HK-2 (cell line): ENCODE results near the gene FLACC1.
"Not testable (repeated sequence)": the region's sequence is repeated elsewhere in the genome, so short reads cannot be mapped to it uniquely, and the experiment has no call there.

ENCODE experiments used
- DNase-seq: peaks from one replicate; pipeline ENCODE4 v3.0.0-alpha.2; 2018; ENCODE audit not compliant: unreplicated experiment

Gene FLACC1

DNA sequence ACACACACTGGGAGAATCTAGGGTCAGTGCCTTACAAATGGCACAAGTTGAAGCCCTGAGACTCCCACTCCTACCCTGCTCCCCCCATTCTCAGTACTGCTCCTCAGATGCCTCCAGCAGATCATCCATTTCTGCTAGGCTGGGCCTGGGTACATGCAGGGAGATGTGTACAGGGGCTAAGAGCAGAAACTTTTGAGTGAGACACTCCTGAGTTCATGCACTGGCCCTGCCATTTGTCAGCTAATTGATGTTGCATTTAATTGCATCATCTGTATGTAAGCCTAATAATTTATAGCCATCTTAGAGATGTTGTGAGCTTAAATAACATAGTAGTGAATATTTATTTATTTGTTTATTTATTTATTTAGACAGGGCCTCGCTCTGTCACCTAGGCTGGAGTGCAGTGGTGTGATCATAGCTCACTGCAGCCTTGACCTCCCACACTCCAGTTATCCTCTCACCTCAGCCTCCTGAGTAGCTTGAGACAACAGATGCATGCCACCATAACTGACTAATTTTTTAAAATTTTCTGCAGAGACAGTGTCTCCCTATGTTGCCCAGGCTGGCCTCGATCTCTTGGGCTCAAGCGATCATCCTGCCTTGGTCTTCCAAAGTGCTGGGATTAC is 101.6 kb downstream of the FLACC1 start:
- no peak for DNase-seq

DNA sequence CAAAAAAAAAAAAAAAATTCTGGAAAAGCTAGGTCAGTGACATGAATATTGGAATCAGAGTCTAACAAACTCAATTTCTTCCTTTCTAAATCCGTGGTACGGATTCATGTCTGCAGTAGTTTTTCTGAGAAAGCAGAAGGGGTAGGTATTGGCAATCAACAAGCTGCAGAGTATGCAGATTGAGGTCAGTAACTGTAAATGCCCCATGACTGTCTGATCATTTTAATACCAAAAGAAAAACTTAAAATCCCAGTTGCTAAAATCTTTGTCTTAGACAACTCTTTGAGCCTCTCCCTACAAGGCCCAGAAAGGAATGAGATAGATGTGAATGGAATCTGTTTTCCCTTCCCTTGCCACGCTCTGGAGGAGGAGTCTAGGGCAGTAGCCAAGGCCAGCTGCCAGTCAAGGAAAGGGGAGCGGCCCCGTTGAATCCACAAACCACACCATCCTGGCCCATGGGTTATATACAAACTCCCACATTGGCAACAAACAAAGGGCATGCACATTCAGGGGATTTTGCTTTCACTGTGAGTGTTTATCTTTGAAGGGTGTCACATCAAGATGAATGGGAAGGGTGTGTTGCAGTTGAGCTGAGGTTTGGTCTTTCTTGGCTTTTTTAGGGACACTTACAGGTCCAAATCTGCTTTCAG is 102.9 kb downstream of the FLACC1 start:
- no peak for DNase-seq

- no peak for DNase-seq
These were observed 106.4 kb downstream of the FLACC1 start for GRCh38 chr2:201250741-201251140.

DNA sequence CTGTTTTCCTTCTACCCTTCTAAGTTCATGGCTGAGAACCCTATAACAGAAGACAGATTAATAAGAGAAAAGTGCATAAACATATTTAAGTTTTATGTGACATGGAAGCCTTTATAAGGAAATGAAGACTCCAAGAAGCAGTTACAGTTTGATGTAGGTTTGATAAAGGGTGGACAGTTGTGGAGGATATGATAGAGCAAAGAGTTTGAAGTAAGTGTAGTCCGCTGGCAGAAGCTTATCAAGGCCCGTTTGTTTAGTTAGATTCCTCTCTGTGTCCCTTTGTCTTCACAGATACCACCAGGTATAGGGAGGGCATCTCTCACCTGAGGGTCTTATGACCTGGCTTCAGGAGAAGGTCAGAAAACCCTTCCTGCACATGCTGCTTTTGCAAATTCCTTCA is 107.3 kb downstream of the FLACC1 start:
- no peak for DNase-seq

- no peak for DNase-seq
These were observed 108.8 kb downstream of the FLACC1 start for GRCh38 chr2:201248288-201248844.

DNA sequence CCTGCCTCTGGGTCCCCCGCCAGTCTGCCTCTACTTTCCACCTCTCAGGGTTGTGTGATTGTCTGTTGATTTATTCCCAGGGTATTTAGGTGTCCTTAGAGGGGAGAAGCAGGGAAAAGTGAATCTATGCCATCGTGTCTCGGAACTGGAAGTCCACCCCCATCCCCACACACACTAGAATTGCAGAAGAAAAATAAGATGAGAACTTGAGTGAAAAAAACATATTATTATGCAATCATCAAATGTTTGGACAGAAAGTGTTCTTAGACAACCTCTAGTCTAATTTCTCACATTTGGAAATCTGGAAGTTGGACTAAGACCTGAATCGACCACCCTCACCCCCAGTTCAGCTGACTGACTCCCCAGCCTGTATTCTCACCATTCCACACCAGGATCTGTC is 110.9 kb downstream of the FLACC1 start:
- no peak for DNase-seq

- no peak for DNase-seq
These were observed 112.3 kb downstream of the FLACC1 start for GRCh38 chr2:201244829-201245228.

DNA sequence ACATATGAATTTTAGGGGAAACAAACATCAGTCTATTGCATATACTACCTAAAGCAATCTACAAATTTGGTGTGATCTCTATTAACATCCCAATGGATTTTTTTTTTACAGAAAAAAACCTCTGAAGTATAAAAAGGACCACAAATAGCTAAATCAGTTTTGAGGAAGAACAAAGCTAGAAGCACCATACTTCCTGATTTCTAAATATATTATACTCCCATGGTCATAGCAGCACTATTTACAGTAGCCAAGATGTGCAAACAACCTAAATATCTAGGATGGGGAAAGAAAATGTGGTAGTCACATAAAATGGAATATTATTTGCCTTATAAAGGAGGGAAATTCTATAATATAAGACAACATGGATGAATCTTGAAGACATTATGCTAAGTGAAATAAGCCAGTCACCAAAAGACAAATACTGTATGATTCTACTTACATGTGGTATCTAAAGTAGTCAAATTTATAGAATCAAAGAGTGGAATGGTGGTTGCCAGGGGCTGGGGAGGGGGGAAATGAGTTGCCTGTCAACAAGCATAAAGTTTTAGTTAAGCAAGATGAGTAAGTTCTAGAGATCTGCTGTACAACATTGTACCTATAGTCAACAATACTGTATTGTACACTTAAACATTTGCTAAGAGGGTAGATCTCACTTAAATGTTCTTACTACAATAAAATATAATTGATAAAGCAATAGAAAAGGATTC is 114.4 kb downstream of the FLACC1 start:
- DNase-seq: no peak

GRCh38 chr2:201239167-201239935 is 117.8 kb downstream of the FLACC1 start:
- DNase-seq: not testable (repeated sequence)
